T-helper 17 cell (primary cell): ENCODE data around the gene RPTN. TPM values are rescaled to one million over a fixed set of nuclear protein-coding genes. Genes with fewer than 3 reads are reported as not detected.

ENCODE experiments used
- ATAC-seq: fragments of 150-1000 bp; cut with Tn5 transposase; 2 replicates; pipeline ENCODE4 v1.10.0; 2021; ENCODE audit warnings: mild to moderate bottlenecking, moderate library complexity
- DNase-seq, 3 donors: peaks; one replicate each; pipeline versions ENCODE4 v3.0.0 to v3.0.0-alpha.2; 2020 to 2021
- H3K9me3 ChIP-seq: one replicate; pipeline ENCODE4 v1.7.0; 2013; ENCODE audit warnings: low read length, mild to moderate bottlenecking; ENCODE audit not compliant: control insufficient read depth, poor library complexity, severe bottlenecking
- H3K27ac Mint-ChIP-seq: one replicate; pipeline ENCODE4 v1.8.0; 2022; ENCODE audit warnings: mild to moderate bottlenecking, moderate library complexity, mixed read lengths
- H3K27me3 Mint-ChIP-seq: one replicate; pipeline ENCODE4 v1.8.0; 2022; ENCODE audit warnings: mixed read lengths
- H3K36me3 Mint-ChIP-seq: one replicate; pipeline ENCODE4 v1.8.0; 2022; ENCODE audit warnings: low read depth, mixed read lengths
- H3K4me1 Mint-ChIP-seq: one replicate; pipeline ENCODE4 v1.8.0; 2022; ENCODE audit warnings: mild to moderate bottlenecking, mixed read lengths
- H3K4me3 Mint-ChIP-seq: one replicate; pipeline ENCODE4 v1.8.0; 2022; ENCODE audit warnings: mild to moderate bottlenecking, moderate library complexity, mixed read lengths
- total RNA-seq, 4 donors: library from RNA in 2 of 4; stranded (reverse) in 2 of 4; gene quantifications; one replicate each; pipeline ENCODE4 v1.2.3 and lab custom pipeline; 2022 to 2026

RPTN gene
- total RNA-seq, 2 donors from 2014 or later: not detected

- Mint-ChIP-seq H3K36me3 (no peaks in the 10 kb centered on the region), H3K27ac (no peak overlapping the region), H3K4me1 (peaks cover 9% of the 10 kb centered on the region), H3K4me3 (no peak overlapping the region), H3K27me3 (peaks cover 24% of the 10 kb centered on the region)
- ATAC-seq (no peak), DNase-seq (no peak)
- H3K9me3 ChIP-seq: no peaks in the 10 kb centered on the region
Observed at GRCh38 chr1:152182431-152182830, 23.4 kb upstream of the RPTN start.

DNA sequence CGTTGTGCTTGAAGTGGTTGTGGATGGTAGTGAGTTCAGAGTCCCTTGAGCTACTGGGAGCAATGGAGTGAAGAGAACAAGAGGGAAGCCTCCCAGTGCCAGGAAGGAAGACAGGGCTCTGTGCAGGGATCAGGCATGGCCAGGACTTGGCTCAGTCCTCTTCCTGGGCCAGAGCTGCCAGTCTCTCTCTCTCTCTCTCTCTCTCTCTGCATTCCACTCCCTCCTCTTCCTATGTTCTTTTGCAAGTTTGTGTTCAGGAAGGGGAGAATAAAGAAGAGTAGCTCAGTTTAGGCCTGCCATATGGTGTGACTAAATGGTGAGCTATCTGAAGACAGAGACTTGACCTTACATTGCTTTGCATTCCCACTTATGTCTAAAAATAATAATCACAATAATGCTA, 20.5 kb upstream of the RPTN start:
- Mint-ChIP-seq H3K4me1 (peaks cover 3% of the 10 kb centered on the region), H3K27me3 (peaks cover 23% of the 10 kb centered on the region), H3K36me3 (no peaks in the 10 kb centered on the region), H3K27ac (no peak overlapping the region), H3K4me3 (no peak overlapping the region)
- no peak for DNase-seq
- no peak for ATAC-seq
- H3K9me3 ChIP-seq: no peaks in the 10 kb centered on the region

DNA sequence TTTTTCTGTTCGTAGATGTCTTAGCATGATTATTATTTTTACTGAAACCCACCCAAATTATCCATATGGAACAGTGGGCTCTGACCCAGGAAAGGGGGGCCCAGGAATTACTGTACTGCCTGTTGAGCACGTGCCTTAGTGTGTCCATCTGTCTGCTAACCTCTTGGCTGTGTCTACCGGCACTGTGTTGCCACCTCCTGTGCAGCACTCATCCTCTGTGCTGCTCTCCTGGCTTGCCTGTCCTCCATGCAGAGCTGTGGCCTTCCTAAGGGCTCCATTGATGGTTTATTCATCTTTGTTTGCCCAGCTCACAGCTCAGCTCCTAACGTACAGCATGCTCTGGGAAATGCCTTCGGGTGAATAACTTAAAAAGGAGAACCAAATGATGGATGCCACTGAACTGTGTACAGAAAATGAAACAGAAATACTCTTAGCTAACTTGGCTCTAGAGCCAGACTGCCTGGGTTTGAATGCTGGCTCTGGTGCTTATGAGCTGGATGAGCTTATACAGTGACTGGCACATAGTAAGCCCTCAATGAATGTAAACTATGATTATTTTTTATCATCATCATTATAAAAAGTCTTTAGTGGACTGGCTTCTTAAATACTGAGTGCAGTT, 11.4 kb upstream of the RPTN start:
- Mint-ChIP-seq H3K4me3 (no peak overlapping the region), H3K36me3 (peaks cover 4% of the 10 kb centered on the region), H3K27me3 (peaks cover 51% of the 10 kb centered on the region), H3K27ac (no peak overlapping the region), H3K4me1 (peaks cover 12% of the 10 kb centered on the region)
- H3K9me3 ChIP-seq: no peaks in the 10 kb centered on the region
- DNase-seq (no peak), ATAC-seq (no peak)

DNA sequence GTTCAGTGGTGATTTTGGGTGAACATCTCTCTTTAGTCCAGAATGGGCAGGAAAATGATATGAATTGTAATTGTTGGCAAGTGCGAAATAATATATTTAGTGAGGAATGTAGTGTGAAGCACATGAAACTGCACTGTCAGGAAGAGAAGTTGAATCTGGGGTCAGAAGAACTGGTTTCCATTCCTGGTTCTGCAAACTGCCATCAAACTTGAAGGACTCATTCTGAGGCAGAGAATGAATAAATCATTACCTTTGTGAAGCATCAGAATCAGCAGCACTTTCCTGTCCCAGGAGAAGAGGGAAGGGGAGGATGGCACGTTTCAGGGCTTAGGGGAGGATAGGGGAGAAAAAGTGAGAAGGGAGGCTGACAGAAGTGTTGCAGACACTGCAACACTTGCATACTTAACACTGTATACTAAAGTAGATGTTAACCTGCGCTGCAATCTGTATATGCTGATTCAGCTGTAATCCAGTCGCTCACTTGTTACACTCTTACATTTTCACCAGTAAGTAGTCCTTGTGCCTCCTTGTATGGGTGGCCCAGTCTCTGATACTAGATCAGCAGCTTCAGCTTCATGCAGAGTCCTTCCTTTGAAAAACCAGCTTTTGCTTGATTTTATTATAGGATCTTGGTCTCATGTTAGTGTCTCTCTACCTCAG, 10.5 kb upstream of the RPTN start:
- Mint-ChIP-seq H3K27me3 (peaks cover 49% of the 10 kb centered on the region), H3K4me1 (peaks cover 12% of the 10 kb centered on the region), H3K4me3 (no peak overlapping the region), H3K36me3 (peaks cover 4% of the 10 kb centered on the region), H3K27ac (no peak overlapping the region)
- ATAC-seq (no peak), DNase-seq (no peak)
- no peaks in the 10 kb centered on the region for H3K9me3 ChIP-seq

GRCh38 chr1:152168535-152168868, 9.5 kb upstream of the RPTN start:
- ATAC-seq (no peak), DNase-seq (no peak)
- no peak overlapping the region for H3K27ac Mint-ChIP-seq
- no peaks in the 10 kb centered on the region for H3K9me3 ChIP-seq
- H3K27me3 Mint-ChIP-seq: peaks cover 52% of the 10 kb centered on the region
- H3K4me3 Mint-ChIP-seq: no peak overlapping the region
- H3K36me3 Mint-ChIP-seq: peaks cover 4% of the 10 kb centered on the region
- peaks cover 12% of the 10 kb centered on the region for H3K4me1 Mint-ChIP-seq

DNA sequence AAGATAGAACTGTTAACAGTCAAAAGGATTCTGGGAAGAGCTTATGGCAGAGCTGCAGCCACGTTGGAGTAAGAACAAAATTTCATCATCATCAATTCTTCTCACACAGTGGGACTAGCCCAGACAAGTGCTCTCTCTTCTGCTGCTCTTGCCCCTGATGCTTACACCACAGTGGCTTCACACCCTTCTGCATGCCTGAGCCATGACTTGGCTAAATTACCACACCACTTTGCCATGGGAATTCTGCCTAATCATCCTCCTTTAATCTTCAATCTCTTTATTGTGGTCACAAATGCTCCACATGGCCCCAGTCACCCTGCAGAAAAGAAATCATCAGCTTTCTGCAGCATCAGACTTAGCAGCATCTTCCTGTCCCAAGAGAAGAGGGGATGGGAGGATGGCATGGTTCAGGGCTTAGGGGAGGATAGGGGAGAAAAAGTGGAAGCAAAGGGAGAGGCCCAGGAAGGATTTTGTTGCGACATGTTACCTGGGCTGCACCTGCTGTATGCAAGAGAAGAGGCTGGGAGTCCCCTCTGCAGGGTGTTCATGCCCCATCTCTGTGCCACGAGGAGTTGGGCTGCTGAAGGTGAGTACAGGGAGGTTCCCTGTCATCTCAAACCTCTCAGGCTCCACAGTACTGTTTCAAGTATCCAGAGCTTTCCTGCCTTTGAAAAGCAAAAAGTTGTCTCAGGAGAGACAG, 9.0 kb upstream of the RPTN start:
- no peak for DNase-seq
- H3K4me1 Mint-ChIP-seq: peaks cover 12% of the 10 kb centered on the region
- ATAC-seq: no peak
- H3K36me3 Mint-ChIP-seq: peaks cover 2% of the 10 kb centered on the region
- no peak overlapping the region for H3K27ac Mint-ChIP-seq
- H3K27me3 Mint-ChIP-seq: peaks cover 57% of the 10 kb centered on the region
- no peaks in the 10 kb centered on the region for H3K9me3 ChIP-seq
- no peak overlapping the region for H3K4me3 Mint-ChIP-seq

DNA sequence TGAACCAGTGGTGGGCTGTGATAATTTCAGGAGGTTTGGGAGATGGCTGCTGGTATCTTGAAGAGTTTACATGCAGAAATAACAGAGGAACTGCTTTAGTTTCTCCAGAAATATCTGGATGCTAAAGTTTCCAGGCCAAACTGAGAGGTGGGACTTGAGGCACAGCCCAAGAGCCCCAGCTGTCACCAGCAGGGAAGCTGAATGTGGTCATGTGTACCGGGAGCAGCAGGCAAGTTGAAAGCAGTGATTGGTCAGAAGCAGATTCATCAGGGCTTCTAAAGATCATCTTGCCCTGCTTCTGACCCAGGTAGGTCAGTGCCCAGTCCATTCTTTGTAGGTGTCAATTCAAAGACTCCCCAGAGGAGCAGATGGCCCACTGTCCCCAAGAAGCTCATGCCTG, 7.9 kb upstream of the RPTN start:
- Mint-ChIP-seq H3K27ac (no peak overlapping the region), H3K4me3 (no peak overlapping the region), H3K27me3 (peaks cover 55% of the 10 kb centered on the region), H3K36me3 (peaks cover 2% of the 10 kb centered on the region), H3K4me1 (peaks cover 12% of the 10 kb centered on the region)
- no peak for DNase-seq
- H3K9me3 ChIP-seq: no peaks in the 10 kb centered on the region
- ATAC-seq: no peak

DNA sequence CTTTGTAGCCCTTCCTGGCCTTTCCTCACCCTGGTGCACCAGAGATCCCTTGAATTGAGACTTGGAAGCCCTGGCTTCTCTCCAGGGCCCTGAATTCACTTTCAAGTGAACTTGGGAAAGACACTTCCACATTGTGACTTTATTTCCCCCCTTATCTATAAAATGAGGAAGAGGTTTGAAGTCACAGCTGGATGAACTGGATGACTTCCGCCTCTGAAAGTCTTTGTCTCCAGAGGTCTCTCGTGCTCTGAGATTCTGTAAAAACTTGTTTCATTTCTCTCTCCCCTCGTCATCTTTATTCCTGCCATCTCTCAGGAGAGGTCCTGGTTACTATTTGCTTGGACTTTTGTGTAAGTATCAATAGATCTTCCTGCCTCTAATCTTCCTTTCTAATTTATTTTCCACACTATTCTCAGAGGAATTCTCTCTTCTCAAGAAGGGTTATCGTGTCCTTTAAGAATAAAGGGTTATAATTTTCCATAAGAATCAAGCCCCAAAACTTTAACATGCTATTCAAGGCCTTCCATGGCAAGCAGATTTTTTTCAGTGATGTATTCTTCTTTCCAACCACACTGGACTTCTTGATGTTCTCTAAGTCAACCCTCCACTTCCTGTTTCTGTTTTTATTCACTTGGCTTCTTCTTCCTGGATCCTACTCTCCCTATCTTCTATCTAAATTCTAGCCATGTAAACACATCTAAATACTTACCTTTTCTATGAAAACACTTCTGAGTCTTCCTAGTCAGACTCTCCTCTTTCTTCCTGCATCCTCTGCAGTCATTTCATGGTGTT, 6.5 kb upstream of the RPTN start:
- H3K4me1 Mint-ChIP-seq: peaks cover 10% of the 10 kb centered on the region
- H3K27ac Mint-ChIP-seq: no peak overlapping the region
- H3K9me3 ChIP-seq: no peaks in the 10 kb centered on the region
- no peak overlapping the region for H3K4me3 Mint-ChIP-seq
- H3K36me3 Mint-ChIP-seq: no peaks in the 10 kb centered on the region
- no peak for DNase-seq
- ATAC-seq: no peak
- peaks cover 58% of the 10 kb centered on the region for H3K27me3 Mint-ChIP-seq

DNA sequence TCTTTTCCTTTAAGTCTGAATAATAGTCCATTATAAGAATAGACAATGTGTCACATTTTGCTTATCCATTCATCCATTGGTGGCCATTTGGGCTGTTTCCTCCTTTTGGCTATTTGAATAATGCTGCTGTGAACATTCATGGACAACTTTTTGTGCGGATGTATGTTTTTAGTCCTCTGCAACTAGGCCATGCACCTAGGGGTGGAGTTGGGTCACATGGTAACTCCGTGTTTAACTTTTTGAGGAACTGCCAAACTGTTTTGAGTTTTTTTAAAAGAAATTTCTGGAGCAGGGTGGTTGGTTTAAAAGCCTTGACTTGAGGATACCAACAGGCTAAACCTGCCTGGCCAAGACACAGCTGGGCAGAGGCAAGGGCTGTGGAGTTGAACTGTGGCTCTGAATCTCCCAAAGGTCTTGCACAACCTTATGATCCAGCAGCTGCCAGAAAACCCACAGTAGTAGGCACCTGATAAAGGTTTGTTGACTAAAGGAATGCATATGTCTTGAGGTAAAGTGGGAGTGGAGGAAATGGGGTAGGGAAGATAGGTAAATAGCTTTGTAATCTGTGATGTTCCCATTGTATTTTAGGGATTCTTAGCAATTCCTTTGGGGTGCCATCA, 5.6 kb upstream of the RPTN start:
- ATAC-seq: no peak

GRCh38 chr1:152162792-152163463, 3.9 kb upstream of the RPTN start:
- H3K4me3 Mint-ChIP-seq: no peak overlapping the region
- no peaks in the 10 kb centered on the region for H3K9me3 ChIP-seq
- no peaks in the 10 kb centered on the region for H3K36me3 Mint-ChIP-seq
- peaks cover 9% of the 10 kb centered on the region for H3K4me1 Mint-ChIP-seq
- no peak for ATAC-seq
- H3K27me3 Mint-ChIP-seq: peaks cover 60% of the 10 kb centered on the region
- no peak for DNase-seq
- H3K27ac Mint-ChIP-seq: no peak overlapping the region

More for the DNA sequence above, 5.6 kb upstream of the RPTN start:
- no peak overlapping the region for H3K27ac Mint-ChIP-seq
- no peaks in the 10 kb centered on the region for H3K36me3 Mint-ChIP-seq
- no peak overlapping the region for H3K4me3 Mint-ChIP-seq
- DNase-seq: no peak
- H3K27me3 Mint-ChIP-seq: peaks cover 64% of the 10 kb centered on the region
- no peaks in the 10 kb centered on the region for H3K9me3 ChIP-seq
- H3K4me1 Mint-ChIP-seq: peaks cover 10% of the 10 kb centered on the region

GRCh38 chr1:152160576-152160975, 1.5 kb upstream of the RPTN start:
- DNase-seq: no peak
- no peak overlapping the region for H3K27ac Mint-ChIP-seq
- ATAC-seq: no peak
- no peaks in the 10 kb centered on the region for H3K9me3 ChIP-seq
- H3K4me1 Mint-ChIP-seq: peaks cover 3% of the 10 kb centered on the region
- no peak overlapping the region for H3K4me3 Mint-ChIP-seq
- H3K36me3 Mint-ChIP-seq: no peaks in the 10 kb centered on the region
- H3K27me3 Mint-ChIP-seq: peaks cover 39% of the 10 kb centered on the region

- DNase-seq (no peak), ATAC-seq (peak; percentile 51)
- H3K4me3 Mint-ChIP-seq: no peak overlapping the region
- H3K27ac Mint-ChIP-seq: peak overlapping the region; percentile 35
- H3K36me3 Mint-ChIP-seq: no peaks in the 10 kb centered on the region
- H3K4me1 Mint-ChIP-seq: peaks cover 19% of the 10 kb centered on the region
- peaks cover 4% of the 10 kb centered on the region for H3K27me3 Mint-ChIP-seq
- no peaks in the 10 kb centered on the region for H3K9me3 ChIP-seq
Observed at GRCh38 chr1:152153996-152154395, 5.0 kb downstream of the RPTN start.
